Esophagus muscularis mucosa (tissue), 4 donors: ENCODE results near the gene ORM1. TPM values are rescaled to one million over a fixed set of nuclear protein-coding genes. Genes with fewer than 3 reads are reported as not detected.

Experiments used
- DNase-seq: peaks from one replicate; pipeline ENCODE4 v3.0.0-alpha.2; 2017; ENCODE audit errors: extremely low spot score
- H3K27ac ChIP-seq, 4 donors: fragments of 200-600 bp; sonication (generic); replicated peaks in 1 of 4; 1 replicate in 3 of 4; 2 replicates in 1 of 4; pipeline ENCODE4 v1.5.1; 2016 to 2019; ENCODE audit warnings: mild to moderate bottlenecking in 1 of 4
- H3K27me3 ChIP-seq, 4 donors: fragments of 200-600 bp; sonication (generic); one replicate each; pipeline versions ENCODE4 v1.5.1 to v1.6.0; 2016 to 2019
- H3K36me3 ChIP-seq, 4 donors: fragments of 200-600 bp; sonication (generic); one replicate each; pipeline ENCODE4 v1.5.1; 2016 to 2019
- H3K4me1 ChIP-seq, 4 donors: fragments of 200-600 bp; sonication (generic); one replicate each; pipeline ENCODE4 v1.5.1; 2016 to 2019
- H3K4me3 ChIP-seq, 4 donors: fragments of 200-600 bp; sonication (generic); 1 replicate in 2 of 4; 2 replicates in 2 of 4; pipeline ENCODE4 v1.5.1; 2016 to 2019; ENCODE audit warnings: mild to moderate bottlenecking in 4 of 4, moderate library complexity in 1 of 4
- H3K9me3 ChIP-seq, 4 donors: fragments of 200-600 bp; sonication (generic); 1 replicate in 3 of 4; 2 replicates in 1 of 4; pipeline ENCODE4 v1.5.1; 2016 to 2019
- EP300 ChIP-seq: sonication (generic); formaldehyde crosslinking; IDR thresholded peaks from one replicate; pipeline ENCODE4 v1.6.1; 2017; ENCODE audit warnings: antibody characterized with exemption
- POLR2A ChIP-seq: fragments of 450-650 bp; IDR thresholded peaks from one replicate; pipeline ENCODE4 v1.6.1; 2017; ENCODE audit warnings: antibody characterized with exemption, moderate library complexity, mild to moderate bottlenecking, low read depth
- POLR2AphosphoS5 ChIP-seq, 2 donors: sonication (generic); formaldehyde crosslinking; IDR thresholded peaks; one replicate each; pipeline ENCODE4 v1.6.1; 2017; ENCODE audit warnings: antibody characterized with exemption in 2 of 2
- WGBS: methylation state at CpG from one replicate; pipeline ENCODE4 v1.1.5; 2018; 5-methylcytosine and 5-hydroxymethylcytosine counted together
- intact Hi-C: fragments of 100-400 bp; cut with DNase I; formaldehyde crosslinking; loops from one replicate; pipeline ENCODE4 v1.15.1; 2023
- total RNA-seq, 4 donors: library from RNA; depleted of rRNA; stranded (reverse); fragments of >200 nt; gene quantifications; one replicate each; pipeline versions ENCODE4 v1.1.0 to v1.2.1, GENCODE V29; 2016
- TF ChIP-seq, protein P1 (sequence below), 3 experiments: fragments of 200-600 bp in 2 of 3; fragments of 450-650 bp in 1 of 3; sonication (generic) in 2 of 3; IDR thresholded peaks; one replicate each; pipeline ENCODE4 v1.5.1; 2017 to 2019; ENCODE audit warnings: antibody characterized with exemption in 3 of 3, mild to moderate bottlenecking in 2 of 3, moderate library complexity in 1 of 3

Gene ORM1
- total RNA-seq, 4 donors from 2014 or later = 1.3 TPM; not detected in 3

DNA sequence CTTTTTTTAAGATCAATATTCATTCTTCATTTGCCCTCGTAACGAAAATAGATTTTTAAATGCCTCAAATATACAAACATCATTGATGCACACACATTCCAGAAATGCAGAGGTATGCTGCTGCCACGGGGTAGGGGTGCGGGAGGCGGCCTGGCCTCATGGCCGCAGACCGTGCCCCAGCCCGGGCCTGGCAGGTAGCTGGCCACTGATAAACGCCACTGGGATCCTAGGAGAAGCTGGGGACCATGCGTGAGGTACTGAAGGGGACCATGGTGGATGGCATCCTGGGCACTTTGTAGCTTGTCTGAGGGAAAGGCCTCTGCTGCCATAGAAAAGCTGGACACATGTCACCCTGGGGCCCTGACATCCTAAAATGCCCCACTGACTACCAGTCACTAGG lies 13.3 kb downstream of the ORM1 start:
- Histone ChIP-seq H3K27ac (no peak overlapping the region), H3K36me3 (peaks cover 25 to 64% (median 48%) of the 10 kb centered on the region in 4 donors), H3K27me3 (no peaks in the 10 kb centered on the region), H3K9me3 (no peaks in the 10 kb centered on the region), H3K4me3 (no peak overlapping the region), H3K4me1 (no peaks in the 10 kb centered on the region)
- no peak for DNase-seq
- 76% methylated on average over 10 of the region's 10 CpGs for WGBS
- intact Hi-C loops = loop anchor here (10.0 kb wide), 1 partner anchor 149 kb away; no protein-coding TSS in a partner anchor
- no peak for TF ChIP-seq POLR2A
- no peak for TF ChIP-seq EP300

DNA sequence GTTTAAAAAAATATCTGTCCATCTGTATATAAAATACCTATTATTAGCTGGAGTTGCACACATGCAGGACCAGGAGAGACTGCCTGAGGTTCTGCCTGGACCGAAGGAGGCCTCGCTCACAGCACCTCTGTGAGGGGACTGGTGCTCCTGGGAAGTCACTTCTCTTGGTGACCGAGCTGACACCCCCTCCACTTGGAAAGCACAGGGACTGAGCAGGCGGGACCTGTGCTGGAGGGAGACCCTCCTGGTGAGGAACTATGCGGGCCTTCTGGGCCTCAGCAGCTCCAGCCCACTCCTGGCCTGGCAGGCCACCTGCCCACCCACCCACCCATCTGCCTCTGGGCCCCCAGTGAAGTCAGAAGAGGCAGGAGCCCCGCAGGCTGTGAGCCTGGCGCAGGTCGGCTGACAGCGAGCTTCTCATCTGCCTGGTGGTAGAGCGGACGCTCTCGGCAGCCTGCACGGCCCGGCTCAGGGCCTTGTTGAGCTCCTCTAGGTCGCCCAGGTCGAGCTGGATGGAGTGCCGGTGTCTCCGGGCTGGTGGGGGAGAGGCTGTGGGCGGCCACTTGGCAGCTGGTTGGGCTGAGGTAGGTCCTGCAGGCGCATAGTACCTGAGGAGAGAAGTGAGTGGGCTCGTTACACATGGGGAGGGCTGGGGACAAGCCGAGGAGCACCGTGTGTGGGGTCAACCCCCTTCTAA lies 13.9 kb downstream of the ORM1 start:
- H3K27me3 ChIP-seq = no peaks in the 10 kb centered on the region
- no peak for DNase-seq
- TF ChIP-seq EP300 (no peak), POLR2AphosphoS5 (IDR thresholded peaks at IDR 0.05) (no peak)
- TF ChIP-seq, protein P1, sequence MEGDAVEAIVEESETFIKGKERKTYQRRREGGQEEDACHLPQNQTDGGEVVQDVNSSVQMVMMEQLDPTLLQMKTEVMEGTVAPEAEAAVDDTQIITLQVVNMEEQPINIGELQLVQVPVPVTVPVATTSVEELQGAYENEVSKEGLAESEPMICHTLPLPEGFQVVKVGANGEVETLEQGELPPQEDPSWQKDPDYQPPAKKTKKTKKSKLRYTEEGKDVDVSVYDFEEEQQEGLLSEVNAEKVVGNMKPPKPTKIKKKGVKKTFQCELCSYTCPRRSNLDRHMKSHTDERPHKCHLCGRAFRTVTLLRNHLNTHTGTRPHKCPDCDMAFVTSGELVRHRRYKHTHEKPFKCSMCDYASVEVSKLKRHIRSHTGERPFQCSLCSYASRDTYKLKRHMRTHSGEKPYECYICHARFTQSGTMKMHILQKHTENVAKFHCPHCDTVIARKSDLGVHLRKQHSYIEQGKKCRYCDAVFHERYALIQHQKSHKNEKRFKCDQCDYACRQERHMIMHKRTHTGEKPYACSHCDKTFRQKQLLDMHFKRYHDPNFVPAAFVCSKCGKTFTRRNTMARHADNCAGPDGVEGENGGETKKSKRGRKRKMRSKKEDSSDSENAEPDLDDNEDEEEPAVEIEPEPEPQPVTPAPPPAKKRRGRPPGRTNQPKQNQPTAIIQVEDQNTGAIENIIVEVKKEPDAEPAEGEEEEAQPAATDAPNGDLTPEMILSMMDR (IDR thresholded peaks at IDR 0.05) = no peak
- no peaks in the 10 kb centered on the region for H3K9me3 ChIP-seq
- H3K27ac ChIP-seq = no peak overlapping the region
- H3K36me3 ChIP-seq = peaks cover 25 to 71% (median 55%) of the 10 kb centered on the region in 4 donors
- no peak overlapping the region for H3K4me3 ChIP-seq
- intact Hi-C loops = loop anchor here (10.0 kb wide), 1 partner anchor 148 kb away; no protein-coding TSS in a partner anchor
- WGBS = 85% methylated on average over 10 of the region's 23 CpGs
- no peaks in the 10 kb centered on the region for H3K4me1 ChIP-seq

DNA sequence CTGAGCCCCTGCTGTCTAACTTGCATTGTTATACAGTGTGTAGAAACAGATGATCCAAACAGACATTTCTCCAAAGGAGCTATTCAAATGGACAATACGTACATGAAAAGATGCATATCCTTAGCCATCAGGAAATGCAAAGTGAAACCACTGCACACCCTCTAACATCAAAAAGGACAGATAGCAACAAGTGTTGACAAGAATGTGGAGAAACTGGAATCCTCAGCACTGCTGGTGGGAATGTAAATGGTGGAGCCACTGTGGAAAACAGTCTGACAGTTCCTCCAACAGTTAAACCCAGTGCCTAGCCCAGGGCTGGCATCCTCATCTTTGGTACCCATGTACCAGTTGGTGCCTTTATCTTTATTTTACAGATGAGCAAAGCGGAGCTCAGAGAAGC lies 15.3 kb downstream of the ORM1 start:
- no peaks in the 10 kb centered on the region for H3K27me3 ChIP-seq
- TF ChIP-seq, protein P1 (IDR thresholded peaks at IDR 0.05) = no peak
- no peak for TF ChIP-seq EP300
- TF ChIP-seq POLR2A = no peak
- no peak for TF ChIP-seq POLR2AphosphoS5 (IDR thresholded peaks at IDR 0.05)
- 85% methylated on average over 2 of the region's 2 CpGs for WGBS
- no peaks in the 10 kb centered on the region for H3K9me3 ChIP-seq
- intact Hi-C loops = loop anchor here (10.0 kb wide), 1 partner anchor 147 kb away; no protein-coding TSS in a partner anchor
- H3K27ac ChIP-seq = no peak overlapping the region
- no peak for DNase-seq
- H3K36me3 ChIP-seq = peaks cover 26 to 84% (median 68%) of the 10 kb centered on the region in 4 donors
- no peak overlapping the region for H3K4me3 ChIP-seq
- no peaks in the 10 kb centered on the region for H3K4me1 ChIP-seq

DNA sequence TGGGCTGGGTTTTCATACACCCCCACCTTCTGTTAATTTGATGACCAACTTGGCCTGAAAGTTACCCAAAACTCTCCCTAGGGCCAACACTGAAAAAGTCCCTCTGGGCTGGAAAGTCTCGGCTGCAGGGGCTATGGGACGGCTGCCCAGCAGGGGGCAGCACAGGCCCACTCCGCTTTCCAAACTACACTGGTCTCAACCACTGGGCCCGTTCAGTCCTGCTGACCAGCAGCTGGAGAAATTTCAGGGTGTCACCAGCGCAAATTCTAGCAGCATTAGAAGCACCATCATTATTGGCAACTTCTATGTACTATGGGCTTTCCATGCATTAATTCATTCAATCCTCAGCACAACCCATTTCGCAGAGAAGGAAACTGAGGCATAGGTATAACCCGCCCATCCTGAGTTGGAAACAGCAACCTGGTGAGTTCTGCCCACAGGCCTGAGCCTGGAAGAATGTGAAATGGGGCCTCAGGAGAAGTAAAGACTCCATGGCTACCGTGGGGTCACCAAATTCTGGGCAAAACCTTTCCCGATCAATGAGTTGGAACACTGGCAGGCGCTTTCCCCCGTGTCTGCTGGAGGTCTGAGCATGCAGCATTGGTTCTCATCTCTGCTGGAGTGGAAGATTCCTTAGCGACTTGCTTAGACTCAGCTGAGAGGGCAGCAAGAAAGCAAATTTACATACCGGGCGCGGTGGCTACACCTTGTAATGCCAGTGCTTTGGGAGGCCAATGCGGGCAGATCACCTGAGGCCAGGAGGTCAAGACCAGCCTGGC lies 16.4 kb downstream of the ORM1 start:
- no peak for TF ChIP-seq POLR2A
- TF ChIP-seq, protein P1 (IDR thresholded peaks at IDR 0.05) = peak; percentile 61 to 83 (median 65)

DNA sequence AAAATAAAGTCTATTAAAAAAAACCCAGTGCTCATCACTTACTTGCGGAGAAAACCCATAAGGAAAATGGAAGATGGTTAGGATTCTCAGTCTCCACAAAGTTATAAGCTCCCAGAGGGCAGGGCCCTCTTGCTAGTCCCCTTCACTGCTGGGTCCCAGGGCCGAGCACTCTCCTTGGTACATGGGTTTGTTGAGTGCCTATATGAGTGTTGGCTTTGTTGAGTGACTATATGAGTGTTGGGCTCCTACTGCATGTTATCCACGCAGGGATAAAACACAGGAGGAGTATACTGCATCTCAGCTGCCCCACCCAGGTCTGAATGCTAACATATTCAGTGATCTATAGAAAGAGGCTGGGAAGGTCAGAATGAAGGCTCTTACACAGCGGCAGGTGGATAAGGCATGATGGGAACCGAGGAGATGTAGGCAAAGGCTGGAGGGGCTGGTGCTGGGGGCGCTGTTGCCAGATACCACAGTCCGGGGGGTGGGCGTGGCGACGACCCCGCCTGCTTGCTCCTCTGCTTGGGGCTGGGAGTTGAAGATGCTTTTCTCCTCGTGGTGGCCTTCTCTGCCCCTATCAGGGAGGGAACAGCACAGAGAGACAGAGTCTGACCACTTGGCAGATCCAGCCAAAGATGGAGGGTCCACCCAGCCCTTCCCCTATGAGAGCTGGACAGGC lies 18.4 kb downstream of the ORM1 start:
- peaks cover 52 to 100% (median 96%) of the 10 kb centered on the region in 4 donors for H3K36me3 ChIP-seq
- no peaks in the 10 kb centered on the region for H3K27me3 ChIP-seq
- no peak overlapping the region for H3K4me3 ChIP-seq
- TF ChIP-seq POLR2AphosphoS5 (IDR thresholded peaks at IDR 0.05) = no peak
- TF ChIP-seq EP300 = no peak
- TF ChIP-seq, protein P1 (IDR thresholded peaks at IDR 0.05) = no peak
- no peak for TF ChIP-seq POLR2A
- 92% methylated on average over 12 of the region's 12 CpGs for WGBS
- H3K4me1 ChIP-seq = no peaks in the 10 kb centered on the region
- no peak overlapping the region for H3K27ac ChIP-seq
- DNase-seq = no peak
- intact Hi-C loops = loop anchor here (10.0 kb wide), 1 partner anchor 314 kb away; the partner anchor contains the start of gene TEX53
- no peaks in the 10 kb centered on the region for H3K9me3 ChIP-seq

More for the DNA sequence above, 16.4 kb downstream of the ORM1 start:
- Histone ChIP-seq H3K27me3 (no peaks in the 10 kb centered on the region), H3K4me3 (no peak overlapping the region), H3K4me1 (no peaks in the 10 kb centered on the region), H3K27ac (no peak overlapping the region), H3K36me3 (peaks cover 36 to 95% (median 79%) of the 10 kb centered on the region in 4 donors), H3K9me3 (no peaks in the 10 kb centered on the region)
- no peak for DNase-seq
- 88% methylated on average over 13 of the region's 16 CpGs for WGBS
- intact Hi-C loops = loop anchor here (10.0 kb wide), 1 partner anchor 145 kb away; no protein-coding TSS in a partner anchor
